Stimulated activated CD4-positive, alpha-beta T cell treated with anti-CD3 and anti-CD28 coated beads, Interleukin-1b, Interleukin-23, amount 100 ng/mL, for 48 hours (primary cell): ENCODE measurements around the gene RPLP2.

ENCODE experiments used
- DNase-seq: peaks from one replicate; pipeline ENCODE4 v3.0.0-alpha.2; 2020

RPLP2 gene

DNA sequence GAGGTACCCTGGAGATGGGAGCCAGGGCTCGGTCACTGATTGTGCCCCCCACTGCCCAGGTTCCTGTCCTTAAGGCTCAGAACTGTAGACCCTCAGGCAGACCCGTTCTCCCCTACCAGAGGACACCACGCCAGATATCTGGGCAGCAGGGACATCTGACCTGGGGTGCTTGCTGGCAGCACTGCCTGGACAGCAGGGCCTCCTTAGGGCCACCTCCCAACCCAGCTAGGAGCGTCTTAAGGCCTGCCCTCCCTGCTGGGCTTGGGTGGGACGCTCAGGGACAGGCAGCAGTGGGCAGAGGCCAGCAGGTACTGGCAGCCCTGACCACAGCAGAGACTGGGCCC is 29.5 kb downstream of the RPLP2 start:
- DNase-seq: no peak

DNA sequence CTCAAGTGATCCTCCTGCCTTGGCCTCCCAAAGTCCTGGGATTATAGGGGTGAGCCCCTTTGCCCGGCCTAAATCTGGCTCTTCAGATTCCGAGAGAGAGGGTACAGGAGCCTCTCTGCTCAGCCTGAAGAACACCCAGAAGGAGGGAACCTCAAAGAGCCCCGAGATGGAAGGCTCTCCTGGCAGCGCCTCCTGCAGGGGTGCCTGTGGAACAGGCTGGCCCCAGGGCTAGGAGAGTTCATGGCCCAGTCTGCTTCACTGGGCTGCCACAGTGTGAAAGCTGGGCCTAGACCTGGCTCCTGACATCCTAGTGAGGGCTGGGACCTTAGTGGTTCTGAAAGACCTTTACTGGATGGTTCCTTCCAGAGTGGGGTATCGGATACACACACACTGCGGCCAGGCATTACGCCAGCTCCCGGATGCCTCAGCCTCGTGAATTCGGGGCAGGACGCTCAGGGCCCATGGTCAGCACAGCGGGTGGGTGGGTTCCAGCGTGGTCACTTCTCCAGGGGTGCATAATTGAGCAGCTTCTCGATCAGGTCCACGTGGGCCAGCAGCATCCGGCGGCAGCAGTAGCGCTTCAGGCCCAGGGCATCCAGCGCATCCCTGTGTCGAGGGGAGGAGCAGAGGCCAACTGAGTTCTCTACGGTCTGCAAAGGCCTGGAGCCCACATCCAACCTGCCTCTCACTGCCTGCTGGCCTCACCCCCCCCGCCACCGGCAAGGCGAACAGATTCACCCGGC is 30.3 kb downstream of the RPLP2 start:
- no peak for DNase-seq

DNA sequence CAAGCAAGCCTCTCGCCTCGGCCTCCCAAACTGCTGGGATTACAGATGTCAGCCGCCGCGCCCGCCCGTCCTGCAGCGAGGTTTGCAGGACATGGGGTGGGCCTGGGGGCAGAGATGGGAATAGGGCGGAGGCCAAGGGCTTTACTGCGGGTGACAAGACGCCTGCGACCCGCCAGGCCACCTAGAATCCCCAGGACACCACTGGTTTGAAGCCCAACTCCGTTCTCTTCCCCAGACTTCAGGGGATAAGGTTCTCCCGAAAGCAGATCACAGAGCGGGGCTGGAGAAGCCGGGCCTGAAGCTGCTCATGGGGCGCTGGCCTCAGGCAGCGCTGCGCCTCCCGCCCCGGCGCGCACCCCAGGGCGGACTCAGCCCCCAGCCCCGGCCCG is 32.2 kb downstream of the RPLP2 start:
- no peak for DNase-seq

DNA sequence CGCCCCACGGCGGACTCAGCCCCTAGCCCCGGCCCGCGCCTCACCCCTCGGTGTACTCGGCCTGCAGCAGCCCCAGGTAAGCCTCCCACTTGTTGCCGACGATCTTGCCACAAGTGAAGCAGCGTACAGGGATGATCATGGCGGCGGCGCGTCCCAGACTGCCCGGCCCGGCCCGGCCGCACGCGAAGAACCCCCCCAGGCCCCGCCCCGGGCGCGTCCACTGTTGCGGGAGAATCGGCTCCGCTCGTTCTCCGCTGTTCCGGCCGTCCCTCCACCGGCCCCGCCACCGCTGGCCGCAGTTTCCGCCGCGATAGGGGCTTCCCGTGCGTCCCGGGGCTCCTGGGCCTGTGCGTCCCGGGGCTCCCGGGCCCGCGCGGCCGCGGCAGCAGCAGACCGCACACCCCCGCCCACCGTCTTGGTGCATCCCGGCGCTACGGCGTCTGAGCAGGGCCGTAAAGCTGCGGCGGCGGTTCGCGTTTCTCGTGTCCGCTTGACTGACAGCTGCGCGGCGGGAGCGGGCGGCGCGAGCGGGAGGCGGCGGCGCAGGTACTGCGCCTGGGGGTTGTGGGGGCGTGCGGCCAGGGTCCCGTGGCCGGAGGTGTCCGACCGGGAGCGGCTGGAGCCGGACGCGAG is 32.7 kb downstream of the RPLP2 start, which contains the start of the genes POLR2L and TSPAN4:
TSS of gene POLR2L (minus strand) at position 160 of the 633 bp plus-strand sequence. CDS start at position 139, 21 bp downstream.
TSS of gene TSPAN4 (plus strand) at position 483 of the 633 bp plus-strand sequence. CDS start 7,453 bp downstream, outside the sequence.
- peak; percentile 88 for DNase-seq

DNA sequence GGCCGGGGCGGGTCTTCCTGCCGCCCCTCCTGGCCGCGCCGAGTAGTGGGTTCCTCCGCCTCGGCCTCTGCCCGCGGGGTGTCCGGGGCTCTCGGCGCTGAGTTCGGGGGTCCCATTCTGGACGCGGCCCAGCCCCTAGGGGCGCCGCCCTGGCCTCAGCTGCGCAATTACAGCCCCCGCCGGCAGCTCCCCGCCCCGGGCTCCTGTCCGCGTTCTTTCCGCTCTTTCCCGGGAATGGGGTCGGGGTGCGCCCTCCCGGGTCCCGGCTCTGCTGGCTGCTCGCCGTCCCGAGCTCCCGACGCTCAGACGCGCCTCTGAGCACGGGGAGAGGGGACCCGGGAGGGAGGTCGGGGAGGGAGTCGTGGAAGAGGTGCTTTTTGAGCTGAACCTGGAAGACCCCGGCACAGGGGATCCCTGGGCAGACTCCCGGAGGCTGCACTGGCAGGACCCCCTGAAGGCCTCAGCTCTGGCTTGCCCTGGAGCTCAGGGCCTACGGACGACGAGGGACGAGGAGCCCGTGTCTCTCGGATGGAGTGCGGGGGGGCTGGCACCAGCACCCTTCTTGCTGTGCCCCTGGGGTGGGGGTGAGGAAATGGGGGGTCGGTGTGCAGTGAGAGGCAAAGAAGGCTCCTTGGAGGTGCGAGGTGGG is 33.4 kb downstream of the RPLP2 start:
- no peak for DNase-seq

DNA sequence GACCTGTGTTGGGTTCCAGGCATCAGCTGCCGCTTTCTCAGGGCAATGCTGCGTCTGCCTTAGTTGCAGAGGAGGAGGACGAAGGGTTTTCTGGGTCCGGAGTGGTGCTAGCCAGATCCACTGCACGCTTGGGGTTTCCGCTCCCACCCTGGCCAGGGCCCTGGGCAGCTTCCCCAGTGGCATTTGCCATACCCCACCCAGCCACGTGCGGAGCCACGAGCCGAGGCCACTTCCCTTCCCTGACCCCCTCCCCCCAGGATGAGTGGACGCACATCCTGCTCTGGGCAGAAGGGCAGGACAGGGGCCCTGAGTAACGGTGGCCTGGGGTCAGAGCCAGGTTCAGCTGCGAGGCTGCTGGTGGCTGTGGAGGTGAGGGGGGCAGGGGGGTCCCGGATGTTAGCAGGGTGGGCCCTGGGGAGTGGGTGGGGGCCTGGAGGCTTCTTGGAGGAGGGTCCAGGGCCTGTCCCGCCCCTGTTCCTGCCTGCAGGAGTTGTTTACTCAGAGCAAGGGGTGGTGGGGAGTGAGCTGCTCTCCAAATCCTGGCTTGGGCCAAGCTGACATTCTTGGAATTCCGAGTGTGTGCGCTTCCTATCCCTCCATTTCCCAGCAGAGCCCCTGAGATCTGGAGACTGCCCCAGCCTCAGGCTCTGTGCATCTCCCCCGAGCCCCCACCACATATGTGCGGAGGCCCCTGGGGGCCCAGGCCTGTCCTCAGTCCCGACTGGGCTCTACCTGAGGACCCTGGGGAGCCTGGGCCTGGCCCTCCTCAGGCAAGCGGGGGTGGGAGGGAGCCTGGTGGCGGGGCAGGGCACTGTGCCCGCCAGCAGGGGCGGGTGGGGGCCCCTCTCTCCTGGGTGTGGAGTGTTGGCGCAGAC is 34.3 kb downstream of the RPLP2 start:
- no peak for DNase-seq

DNA sequence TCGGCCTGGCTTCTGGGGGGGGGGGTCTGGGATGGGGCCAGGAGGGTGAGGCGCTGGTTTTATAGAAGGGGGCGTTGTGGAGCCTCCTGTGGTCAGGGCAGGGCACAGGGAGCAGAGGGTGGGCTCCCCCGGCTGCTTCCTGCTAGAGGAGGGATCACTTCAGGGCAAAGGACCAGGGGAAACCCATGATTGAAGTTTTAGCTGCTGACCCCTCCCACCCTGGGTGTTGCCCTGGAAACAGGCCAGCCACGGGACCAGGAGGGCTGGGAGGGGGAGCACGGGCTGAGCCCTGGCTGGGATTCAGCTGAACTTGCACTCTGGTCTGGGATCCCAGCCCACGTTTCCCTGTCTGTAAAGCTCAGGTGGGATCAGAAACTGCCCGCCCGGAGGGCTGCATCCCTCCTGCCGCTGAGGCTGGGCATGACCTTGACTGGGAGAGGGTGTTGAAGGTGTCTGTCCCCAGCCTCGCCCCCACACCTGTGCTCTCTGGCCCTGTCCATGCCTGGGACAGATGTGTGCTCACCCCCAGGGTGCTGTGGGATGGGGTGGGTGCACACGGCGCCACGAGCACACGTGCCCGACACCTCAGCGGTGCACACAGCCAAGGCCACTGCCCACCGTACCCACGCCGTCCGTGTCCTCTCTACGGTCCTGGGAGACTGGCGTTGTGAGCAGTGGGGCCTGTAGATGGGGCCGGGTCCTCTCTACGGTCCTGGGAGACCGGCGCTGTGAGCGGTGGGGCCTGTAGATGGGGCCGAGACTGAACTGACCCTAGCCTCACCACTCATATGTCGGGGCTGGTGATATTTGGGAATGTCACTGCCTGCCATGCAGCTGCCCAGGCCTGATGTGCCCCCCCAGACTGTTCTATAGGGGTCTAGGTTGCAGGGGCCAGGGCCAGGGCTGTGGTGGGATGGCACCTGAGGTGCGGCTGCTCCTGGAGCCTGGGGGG is 35.2 kb downstream of the RPLP2 start:
- no peak for DNase-seq

DNA sequence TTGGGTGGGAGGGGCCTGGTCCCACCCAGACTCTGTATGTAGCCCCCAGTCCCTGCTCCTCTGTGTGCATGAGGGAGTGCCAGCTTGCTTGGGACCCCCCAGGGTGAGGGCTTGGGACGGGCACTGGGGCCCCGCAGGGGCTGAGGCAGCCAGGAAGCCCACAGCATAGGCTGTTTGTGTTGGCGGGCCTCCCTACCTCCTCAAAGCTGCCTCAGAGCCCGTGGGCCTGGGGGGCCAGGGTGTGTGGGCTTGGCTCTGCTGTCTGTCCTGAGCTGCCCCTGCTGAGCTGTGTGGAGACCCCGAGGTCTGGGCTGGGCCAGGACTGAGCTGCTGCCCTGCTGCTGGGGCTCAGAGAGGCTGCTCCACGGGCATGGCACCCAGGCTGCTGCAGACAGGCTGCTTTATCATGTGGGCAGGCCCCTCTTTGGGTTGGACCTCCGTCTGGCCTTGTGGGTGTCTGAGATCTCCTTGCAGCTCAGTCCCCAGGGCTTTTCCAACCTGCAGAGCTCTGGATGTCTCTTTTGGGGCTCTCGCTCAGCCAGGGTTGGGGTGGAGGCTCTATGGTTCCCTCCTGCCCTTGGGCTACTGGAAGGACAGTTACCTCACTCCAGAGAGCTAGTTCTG is 36.2 kb downstream of the RPLP2 start:
- DNase-seq: no peak

DNA sequence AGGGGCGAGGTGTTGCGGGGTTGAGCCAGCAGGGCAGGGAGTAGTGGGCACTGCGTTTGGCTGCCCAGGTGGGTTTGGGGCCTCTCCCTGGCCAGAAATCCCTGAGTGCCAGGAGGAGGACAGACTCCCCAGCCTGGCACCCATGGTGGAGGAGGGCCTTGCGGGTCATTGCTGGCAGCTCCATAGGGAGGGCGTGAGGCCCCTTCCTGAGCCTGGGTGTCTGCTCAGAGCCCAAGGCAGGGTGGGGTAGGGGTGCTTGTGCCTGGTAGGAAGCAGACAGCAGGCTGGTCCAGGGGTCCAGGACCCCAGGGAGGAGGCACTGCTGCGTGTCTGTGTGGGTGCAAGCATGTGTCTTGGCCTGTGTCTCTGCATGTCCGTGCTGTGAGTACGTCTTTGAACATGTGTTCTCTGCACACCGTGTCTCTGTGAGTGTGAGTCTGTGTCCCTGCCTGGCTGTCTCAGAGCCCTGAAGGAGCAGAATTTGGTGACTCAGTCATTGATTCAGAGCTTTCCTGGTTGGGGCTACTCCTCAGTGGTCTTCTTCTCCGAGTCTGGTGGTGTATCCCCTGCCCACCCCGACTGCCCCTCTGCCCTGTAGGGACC is 36.8 kb downstream of the RPLP2 start:
- DNase-seq: no peak

DNA sequence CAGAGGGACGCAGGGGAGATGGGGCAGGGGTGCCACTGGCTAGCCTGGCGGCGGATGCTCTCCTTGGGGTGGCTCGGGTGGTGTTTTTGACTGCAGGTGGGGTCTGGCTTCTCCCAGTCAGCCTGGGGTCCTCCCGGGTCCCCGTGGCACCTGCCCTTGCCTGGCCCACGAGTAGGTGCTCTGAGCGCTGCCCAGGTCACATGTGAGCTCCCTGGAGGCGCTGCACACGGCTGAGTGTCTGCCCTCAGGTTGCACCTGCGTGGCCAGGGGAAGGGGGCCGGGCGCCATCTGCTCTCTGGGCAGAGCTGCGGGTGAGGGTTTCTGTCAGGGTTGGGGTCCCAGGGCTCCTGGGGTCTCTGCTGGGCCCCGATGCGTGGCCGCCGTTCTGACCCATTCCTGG is 38.1 kb downstream of the RPLP2 start:
- DNase-seq: no peak

DNA sequence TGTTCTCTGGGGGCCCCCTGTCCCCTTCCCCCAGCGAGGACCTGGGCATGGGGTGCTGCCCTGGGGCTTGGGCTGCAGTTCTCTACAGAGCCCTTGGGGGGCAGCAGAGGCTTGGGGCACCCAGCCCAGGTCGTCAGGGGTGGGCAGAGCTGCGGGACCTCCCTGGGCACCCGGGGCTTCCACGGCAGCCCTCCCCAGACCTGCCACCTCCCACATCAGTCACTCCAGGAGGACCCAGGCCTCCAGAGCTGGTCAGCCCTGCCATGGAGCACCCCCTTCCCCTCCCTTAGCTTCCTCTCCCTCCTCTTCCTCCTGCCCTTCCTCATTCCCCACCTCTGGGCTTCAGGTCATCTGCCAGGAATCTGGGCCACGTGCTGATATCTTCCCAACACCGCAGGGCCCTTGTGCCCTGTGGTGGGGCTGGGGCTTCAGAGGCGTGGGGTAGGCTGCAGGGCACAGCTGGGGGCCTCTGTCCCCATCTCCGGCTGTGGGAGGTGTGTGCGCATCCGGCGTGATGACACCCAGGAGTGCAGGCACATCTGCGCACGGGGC is 38.7 kb downstream of the RPLP2 start:
- DNase-seq: peak; percentile 60

DNA sequence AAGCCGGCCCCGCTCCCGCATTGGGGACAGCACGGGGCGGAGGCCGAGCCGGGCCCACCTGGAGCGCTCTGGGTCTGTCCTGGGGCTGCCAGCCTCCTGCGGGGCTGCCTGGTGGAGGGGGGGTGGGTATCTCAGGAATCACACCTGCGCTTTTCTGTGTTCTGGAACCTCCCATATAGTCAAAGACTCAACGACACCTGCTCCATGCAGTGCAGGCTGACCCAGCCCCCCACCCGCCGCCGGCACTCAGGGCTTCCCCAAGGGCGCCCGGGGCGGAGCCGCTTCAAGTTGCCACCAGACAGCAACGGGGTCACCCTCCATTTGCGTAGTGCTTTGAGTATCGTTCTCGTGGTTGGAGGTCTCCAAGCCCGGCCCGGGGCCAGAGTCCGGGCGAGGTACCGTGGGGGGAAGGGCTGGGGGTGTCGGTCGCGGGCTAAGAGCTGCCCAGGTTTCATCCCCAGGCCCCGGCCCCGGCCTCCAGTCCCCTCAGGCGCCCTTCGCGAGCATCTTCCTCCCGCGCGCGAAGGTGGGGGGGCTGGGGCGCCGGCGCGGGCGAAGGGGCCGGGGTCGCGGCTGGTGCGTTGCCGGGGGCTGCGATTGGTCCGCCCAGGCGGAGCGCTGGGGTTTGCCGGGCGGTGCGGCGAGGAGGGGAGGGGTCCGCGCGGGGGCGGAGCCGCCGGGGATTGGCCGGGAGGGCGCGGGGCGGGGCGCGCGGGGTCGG is 39.5 kb downstream of the RPLP2 start:
- DNase-seq: no peak

DNA sequence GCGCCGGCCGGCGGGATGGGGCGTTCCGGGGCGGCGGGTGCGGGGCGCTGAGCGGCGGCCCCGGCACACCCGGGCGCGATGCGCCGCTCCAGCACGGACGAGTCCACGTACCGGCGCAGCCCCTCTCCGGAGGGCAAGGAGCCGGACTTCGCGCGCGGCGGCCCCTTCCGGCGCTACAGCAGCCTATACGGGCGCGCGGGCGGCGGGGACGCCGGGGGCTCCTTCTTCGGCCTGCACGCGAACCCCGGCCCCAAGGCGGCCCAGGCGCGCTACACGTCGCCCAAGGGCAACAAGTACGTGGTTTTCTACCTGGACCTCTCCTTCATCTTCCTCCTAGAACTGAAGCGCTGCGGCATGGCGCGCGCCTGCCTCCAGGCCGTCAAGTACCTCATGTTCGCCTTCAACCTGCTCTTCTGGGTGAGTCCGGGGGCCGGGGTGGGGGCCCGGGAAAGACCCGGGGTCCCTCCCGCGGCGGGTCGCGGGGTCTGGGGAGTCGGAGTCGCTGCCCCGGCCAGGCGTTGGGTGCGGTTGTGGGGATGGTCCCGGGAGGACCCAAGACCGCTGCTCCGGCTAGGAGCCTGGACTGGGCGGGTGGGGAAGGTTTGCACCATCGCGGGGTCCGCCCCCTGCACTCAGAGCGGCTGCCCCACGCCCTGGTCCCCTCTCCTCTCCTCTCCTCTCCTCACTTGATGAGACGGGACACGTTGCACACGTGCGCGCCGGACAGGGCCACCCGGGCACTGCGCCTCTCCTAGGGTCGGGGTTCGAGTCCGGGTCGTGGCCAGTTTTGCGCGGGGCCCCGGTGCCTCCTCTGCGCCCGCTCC is 40.4 kb downstream of the RPLP2 start:
- no peak for DNase-seq

DNA sequence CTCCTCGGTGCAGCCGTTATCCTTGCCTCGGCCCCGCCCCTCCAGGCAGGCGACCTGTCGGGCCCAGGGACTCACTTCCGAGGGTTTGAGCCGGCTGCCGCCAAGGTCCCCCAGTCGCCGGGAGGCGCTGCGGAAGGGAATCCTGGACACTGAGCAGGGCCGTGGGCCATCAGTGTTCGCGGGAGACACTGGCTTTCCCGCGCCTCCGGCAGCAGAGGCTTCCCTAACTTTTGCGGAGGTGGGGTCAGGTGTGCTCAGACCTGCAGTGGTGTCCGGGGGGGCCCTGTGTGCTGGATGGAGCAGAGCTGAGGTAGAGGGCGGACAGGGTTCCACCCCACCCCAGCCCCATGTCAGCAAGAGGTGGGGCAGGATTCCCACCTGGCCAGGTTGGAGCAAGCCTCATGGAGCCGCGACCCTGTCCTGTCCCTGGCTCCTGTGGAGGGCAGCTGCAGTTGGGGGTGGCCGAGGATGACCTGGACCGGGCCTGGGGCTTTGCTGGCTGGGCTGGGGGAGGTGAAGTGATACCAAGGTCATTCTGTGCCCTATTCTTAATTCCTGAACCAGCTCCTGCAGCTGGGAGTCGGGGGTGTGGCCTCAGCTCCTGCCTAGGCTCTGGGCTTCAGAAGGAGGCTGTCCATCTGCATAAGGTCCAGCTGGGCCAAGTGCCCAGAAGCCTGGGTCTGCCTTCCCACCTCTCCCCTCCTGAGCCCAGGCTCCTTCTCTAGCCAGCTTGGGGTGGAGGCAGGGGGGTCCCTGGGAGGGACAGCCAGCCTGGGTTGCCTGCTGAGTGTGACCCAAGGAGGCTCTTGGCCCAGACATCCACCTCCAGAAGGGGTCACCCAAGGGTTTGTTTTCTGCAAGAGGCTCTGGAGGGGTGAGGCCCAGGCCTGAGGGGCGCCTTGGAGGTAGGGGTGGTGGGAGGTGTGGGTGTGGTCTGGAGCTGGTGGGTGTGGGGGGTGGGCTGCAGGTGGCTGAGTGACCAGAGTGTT is 41.3 kb downstream of the RPLP2 start:
- no peak for DNase-seq

DNA sequence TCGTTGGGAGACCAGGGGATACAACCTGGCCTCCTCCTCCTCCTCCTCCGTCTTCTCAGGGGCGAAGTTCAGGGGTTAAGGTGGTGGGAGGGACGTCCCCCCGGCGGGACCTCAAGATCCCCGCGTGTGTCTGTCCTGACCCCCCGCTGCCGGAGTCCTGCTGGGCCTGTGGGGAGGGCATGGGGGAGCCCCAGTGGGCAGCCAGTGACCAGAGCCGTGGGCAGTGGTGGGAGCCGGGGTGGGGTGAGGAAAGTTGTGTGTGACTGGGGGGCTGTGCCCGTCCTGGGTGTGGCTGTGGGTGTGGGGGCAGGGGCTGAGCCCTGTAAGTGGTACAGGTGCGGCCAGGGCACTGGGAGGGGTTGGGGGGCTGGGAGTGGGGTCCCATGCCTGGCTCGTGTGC is 43.0 kb downstream of the RPLP2 start:
- DNase-seq: no peak

DNA sequence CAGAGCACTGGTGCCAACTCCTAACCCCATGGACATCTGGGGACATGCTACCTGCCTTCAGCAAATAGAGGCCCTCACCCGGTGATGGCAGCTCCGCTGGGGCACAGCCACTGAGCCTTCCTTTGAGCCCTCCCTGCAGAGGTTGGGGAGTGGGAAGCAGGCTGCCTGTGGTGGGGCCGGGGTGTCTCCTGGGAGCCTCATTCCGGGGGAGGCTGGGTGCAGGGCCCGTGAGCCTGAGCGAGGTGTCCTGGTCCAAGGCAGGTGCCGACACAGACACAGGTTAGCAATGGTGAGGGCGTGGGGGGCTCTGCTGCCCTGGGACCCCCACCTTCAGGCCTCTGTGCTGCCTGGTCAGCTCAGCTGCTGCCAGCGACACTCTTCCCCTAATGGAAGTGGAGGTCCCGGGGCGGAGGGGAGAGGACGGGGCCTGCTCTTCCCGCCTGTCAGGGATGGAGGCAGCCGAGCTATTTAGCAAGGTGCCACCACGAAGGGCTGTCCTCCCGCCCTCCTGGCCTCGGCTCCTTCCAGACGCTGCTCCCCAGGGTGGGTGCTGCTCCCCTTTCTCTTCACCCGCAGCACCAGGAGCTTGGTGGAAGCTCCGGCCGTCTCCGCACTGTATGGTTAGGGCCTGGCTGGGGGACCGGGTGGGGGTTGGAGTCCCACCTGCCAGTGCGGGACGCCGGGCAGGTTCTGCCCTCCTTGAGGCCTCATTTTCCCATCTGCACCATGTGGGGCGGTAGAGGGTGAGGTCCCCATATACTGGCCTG is 44.1 kb downstream of the RPLP2 start:
- no peak for DNase-seq
